ENCODE results near the gene RMDN3. TPM values are rescaled to one million over a fixed set of nuclear protein-coding genes. Genes with fewer than 3 reads are reported as not detected.

Gene RMDN3
- total and polyA plus RNA-seq, 4 donors = 20.9 to 94.4 (median 43.1) TPM

DNA sequence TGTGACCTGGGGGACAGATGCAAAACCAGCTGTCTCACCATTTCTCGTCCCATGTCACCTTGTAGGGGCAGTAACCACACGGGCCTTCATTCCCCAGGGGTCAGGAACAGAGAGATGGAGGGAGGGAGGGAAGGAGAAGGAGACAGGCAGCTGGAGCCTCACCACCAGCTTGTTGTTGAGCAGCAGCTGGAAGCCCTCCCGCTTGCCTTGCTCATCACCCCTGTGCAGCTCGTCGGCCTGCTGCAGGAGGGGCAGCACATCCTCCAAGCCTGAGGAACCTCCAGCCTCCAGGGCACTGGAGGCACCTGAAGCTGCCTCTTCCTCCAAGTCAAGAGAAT, 10.3 kb downstream of the RMDN3 start:
- ATAC-seq (ENCODE audit: insufficient read depth, low FRiP score) = no peak

DNA sequence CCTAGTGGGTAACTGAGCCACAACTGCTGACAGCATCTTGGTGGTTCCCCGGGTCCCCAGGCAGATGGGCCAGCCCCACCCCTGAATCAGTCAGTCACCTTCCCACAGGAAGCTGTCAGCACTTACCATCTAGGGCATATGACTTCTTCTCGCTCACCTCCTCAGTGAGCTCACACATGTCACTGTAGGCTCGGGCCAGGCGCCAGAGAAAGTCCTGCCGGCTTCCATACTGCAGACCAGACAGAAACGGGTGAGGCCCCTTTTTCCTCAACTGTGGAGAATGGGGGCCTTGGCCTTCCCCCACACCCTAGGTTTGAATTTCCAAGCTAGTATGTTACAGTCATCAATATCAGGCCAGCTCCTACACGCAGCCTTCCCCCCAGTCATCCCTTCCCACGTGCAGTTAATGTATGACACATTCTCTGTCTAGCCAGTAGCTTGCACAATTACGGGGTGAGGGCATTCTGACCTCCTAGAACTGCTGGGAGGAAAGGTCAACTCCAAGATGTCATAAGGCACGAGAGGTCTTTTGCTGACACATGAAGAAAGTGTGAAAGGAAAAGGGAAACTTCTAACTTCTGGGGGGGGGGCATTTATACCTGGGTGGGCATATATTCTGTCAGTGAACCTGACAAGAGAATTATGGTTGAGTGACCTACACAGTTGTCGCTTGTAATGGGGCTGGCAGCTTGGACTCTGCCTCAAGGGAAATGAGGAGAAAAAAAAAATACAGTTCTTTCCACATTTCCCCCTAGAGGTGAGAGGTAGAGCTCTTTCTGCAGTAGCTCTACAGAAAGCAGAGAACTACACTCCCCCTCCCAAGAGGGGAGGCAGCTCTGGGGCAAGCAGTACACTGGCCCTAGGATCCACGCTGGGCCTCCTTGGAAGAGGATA, 10.9 kb downstream of the RMDN3 start:
- TF ChIP-seq, protein P1, sequence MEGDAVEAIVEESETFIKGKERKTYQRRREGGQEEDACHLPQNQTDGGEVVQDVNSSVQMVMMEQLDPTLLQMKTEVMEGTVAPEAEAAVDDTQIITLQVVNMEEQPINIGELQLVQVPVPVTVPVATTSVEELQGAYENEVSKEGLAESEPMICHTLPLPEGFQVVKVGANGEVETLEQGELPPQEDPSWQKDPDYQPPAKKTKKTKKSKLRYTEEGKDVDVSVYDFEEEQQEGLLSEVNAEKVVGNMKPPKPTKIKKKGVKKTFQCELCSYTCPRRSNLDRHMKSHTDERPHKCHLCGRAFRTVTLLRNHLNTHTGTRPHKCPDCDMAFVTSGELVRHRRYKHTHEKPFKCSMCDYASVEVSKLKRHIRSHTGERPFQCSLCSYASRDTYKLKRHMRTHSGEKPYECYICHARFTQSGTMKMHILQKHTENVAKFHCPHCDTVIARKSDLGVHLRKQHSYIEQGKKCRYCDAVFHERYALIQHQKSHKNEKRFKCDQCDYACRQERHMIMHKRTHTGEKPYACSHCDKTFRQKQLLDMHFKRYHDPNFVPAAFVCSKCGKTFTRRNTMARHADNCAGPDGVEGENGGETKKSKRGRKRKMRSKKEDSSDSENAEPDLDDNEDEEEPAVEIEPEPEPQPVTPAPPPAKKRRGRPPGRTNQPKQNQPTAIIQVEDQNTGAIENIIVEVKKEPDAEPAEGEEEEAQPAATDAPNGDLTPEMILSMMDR (IDR thresholded peaks at IDR 0.05; ENCODE audit: control extremely low read depth, extremely low read depth) = no peak
- 70 to 74% methylated on average over 12 of the region's 12 CpGs for WGBS, 2 donors
- ATAC-seq (ENCODE audit: insufficient read depth, low FRiP score) (peak; percentile 49), DNase-seq (no peak)
- no peak overlapping the region for H3K4me3 ChIP-seq
- no peak overlapping the region for H3K27ac ChIP-seq (ENCODE audit: low read depth in 1 of 2, low read length in 1 of 2)
- no peaks in the 10 kb centered on the region for H3K27me3 ChIP-seq (ENCODE audit: control insufficient read depth in 3 of 3, insufficient read depth in 3 of 3, low read length in 2 of 3)
- H3K36me3 ChIP-seq (ENCODE audit: control insufficient read depth in 4 of 4, insufficient read depth in 4 of 4, low read length in 4 of 4) = peaks cover 9 to 32% (median 26%) of the 10 kb centered on the region in 4 donors
- no peaks in the 10 kb centered on the region for H3K9me3 ChIP-seq (ENCODE audit: control insufficient read depth in 4 of 4, insufficient read depth in 3 of 4, low read length in 3 of 4)
- H3K9ac ChIP-seq (ENCODE audit: insufficient read depth in 1 of 2, low read length in 2 of 2) = no peak overlapping the region
- no peaks in the 10 kb centered on the region for H3K4me1 ChIP-seq (ENCODE audit: control insufficient read depth in 5 of 5, insufficient read depth in 5 of 5, low read length in 5 of 5)

More for the DNA sequence above, 10.3 kb downstream of the RMDN3 start:
- Histone ChIP-seq H3K4me3 (no peak overlapping the region), H3K4me1 (ENCODE audit: control insufficient read depth in 5 of 5, insufficient read depth in 5 of 5, low read length in 5 of 5) (no peaks in the 10 kb centered on the region), H3K36me3 (ENCODE audit: control insufficient read depth in 4 of 4, insufficient read depth in 4 of 4, low read length in 4 of 4) (peaks cover 8 to 30% (median 25%) of the 10 kb centered on the region in 4 donors), H3K27ac (ENCODE audit: low read depth in 1 of 2, low read length in 1 of 2) (no peak overlapping the region), H3K9ac (ENCODE audit: insufficient read depth in 1 of 2, low read length in 2 of 2) (no peak overlapping the region), H3K9me3 (ENCODE audit: control insufficient read depth in 4 of 4, insufficient read depth in 3 of 4, low read length in 3 of 4) (no peaks in the 10 kb centered on the region), H3K27me3 (ENCODE audit: control insufficient read depth in 3 of 3, insufficient read depth in 3 of 3, low read length in 2 of 3) (no peaks in the 10 kb centered on the region)
- DNase-seq = no peak
- 74 to 78% methylated on average over 5 of the region's 5 CpGs for WGBS, 2 donors
- TF ChIP-seq, protein P1 (IDR thresholded peaks at IDR 0.05; ENCODE audit: control extremely low read depth, extremely low read depth) = no peak

DNA sequence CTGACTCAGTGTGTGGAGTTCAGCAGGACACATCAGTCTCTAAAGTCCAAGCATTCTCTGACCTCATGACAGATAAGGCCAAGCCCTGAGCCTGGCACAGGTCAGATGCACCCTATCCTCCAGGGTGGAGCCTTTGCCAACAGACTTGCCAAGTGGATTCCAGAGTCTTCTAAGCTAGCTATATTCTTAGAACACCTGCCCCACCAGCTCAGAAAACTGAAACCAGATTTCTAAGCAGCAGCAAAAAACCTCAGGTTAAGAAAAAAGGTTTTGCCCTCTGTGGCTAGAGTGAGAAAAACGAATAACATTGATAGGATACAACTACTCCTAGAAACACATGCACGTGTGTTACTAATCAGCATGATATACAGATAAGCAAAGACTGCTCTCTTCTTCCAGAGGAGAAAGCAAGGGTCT, 11.6 kb downstream of the RMDN3 start:
- Histone ChIP-seq H3K9me3 (ENCODE audit: control insufficient read depth in 4 of 4, insufficient read depth in 3 of 4, low read length in 3 of 4) (no peaks in the 10 kb centered on the region), H3K4me3 (no peak overlapping the region), H3K27me3 (ENCODE audit: control insufficient read depth in 3 of 3, insufficient read depth in 3 of 3, low read length in 2 of 3) (no peaks in the 10 kb centered on the region), H3K27ac (ENCODE audit: low read depth in 1 of 2, low read length in 1 of 2) (no peak overlapping the region), H3K4me1 (ENCODE audit: control insufficient read depth in 5 of 5, insufficient read depth in 5 of 5, low read length in 5 of 5) (no peaks in the 10 kb centered on the region), H3K36me3 (ENCODE audit: control insufficient read depth in 4 of 4, insufficient read depth in 4 of 4, low read length in 4 of 4) (peaks cover 8 to 34% (median 31%) of the 10 kb centered on the region in 4 donors), H3K9ac (ENCODE audit: insufficient read depth in 1 of 2, low read length in 2 of 2) (no peak overlapping the region)
- no peak for DNase-seq
- 83 to 85% methylated on average over 2 of the region's 2 CpGs for WGBS, 2 donors
- TF ChIP-seq, protein P1 (IDR thresholded peaks at IDR 0.05; ENCODE audit: control extremely low read depth, extremely low read depth) = no peak
- no peak for ATAC-seq (ENCODE audit: insufficient read depth, low FRiP score)

All from lung (tissue), 12 donors.